Hepatocyte (in vitro differentiated cells): ENCODE data around the gene PITX1.

ENCODE experiments used
- CTCF ChIP-seq: fragments of 200-600 bp; sonication (generic); IDR thresholded peaks from 2 replicates; pipeline ENCODE4 v1.5.1; 2016; ENCODE audit warnings: antibody characterized with exemption, mild to moderate bottlenecking; ENCODE audit not compliant: poor library complexity
- EZH2 ChIP-seq: fragments of 200-600 bp; sonication (generic); IDR thresholded peaks from 2 replicates; pipeline ENCODE4 v1.6.1; 2016; ENCODE audit warnings: antibody characterized with exemption, mild to moderate bottlenecking, borderline replicate concordance

GRCh38 chr5:135041145-135041587 is 7.1 kb upstream of the PITX1 start:
- TF ChIP-seq CTCF (no peak), EZH2 (no peak)
